Stomach (tissue), 9 donors: Measurements from ENCODE around the gene SYNJ2. TPM values are rescaled to one million over a fixed set of nuclear protein-coding genes. Genes with fewer than 3 reads are reported as not detected.

Source experiments
- DNase-seq, 2 donors: peaks; one replicate each; pipeline versions ENCODE4 v3.0.0 to v3.0.0-alpha.2; 2013 to 2019
- H3K27ac ChIP-seq, 5 donors: fragments of 200-600 bp in 4 of 5; sonication (generic) in 4 of 5; one replicate each; pipeline ENCODE4 v1.5.1; 2013 to 2019; ENCODE audit warnings: mild to moderate bottlenecking in 1 of 5, moderate library complexity in 1 of 5
- H3K27me3 ChIP-seq, 3 donors: fragments of 200-600 bp; sonication (generic); one replicate each; pipeline ENCODE4 v1.5.1; 2017 to 2019; ENCODE audit warnings: mixed run types in 1 of 3
- H3K36me3 ChIP-seq, 4 donors: fragments of 200-600 bp; sonication (generic); 1 replicate in 3 of 4; 2 replicates in 1 of 4; pipeline ENCODE4 v1.5.1; 2016 to 2019
- H3K4me1 ChIP-seq, 4 donors: fragments of 200-600 bp; sonication (generic); one replicate each; pipeline ENCODE4 v1.5.1; 2016 to 2019
- H3K4me3 ChIP-seq, 4 donors: fragments of 200-600 bp; sonication (generic) in 3 of 4; one replicate each; pipeline ENCODE4 v1.5.1; 2016 to 2019; ENCODE audit warnings: mild to moderate bottlenecking in 1 of 4
- H3K9me3 ChIP-seq, 4 donors: fragments of 200-600 bp; sonication (generic); one replicate each; pipeline ENCODE4 v1.5.1; 2016 to 2019
- EP300 ChIP-seq: sonication (generic); formaldehyde crosslinking; IDR thresholded peaks from one replicate; pipeline ENCODE4 v1.6.1; 2017; ENCODE audit warnings: antibody characterized with exemption
- POLR2A ChIP-seq, 4 donors: fragments of 450-650 bp; IDR thresholded peaks; one replicate each; pipeline ENCODE4 v1.6.1; 2016; ENCODE audit warnings: antibody characterized with exemption in 4 of 4, control low read depth in 2 of 4, mild to moderate bottlenecking in 1 of 4, moderate library complexity in 1 of 4
- POLR2AphosphoS5 ChIP-seq, 3 donors: sonication (generic); formaldehyde crosslinking; IDR thresholded peaks; one replicate each; pipeline ENCODE4 v1.6.1; 2016; ENCODE audit warnings: antibody characterized with exemption in 3 of 3
- WGBS, 5 donors: extraction: QIAGEN DNeasy Blood & Tissue Kit in 3 of 5; methylation state at CpG; one replicate each; pipeline versions ENCODE4 v1.1.5 to v1.1.7; 2013 to 2018; 5-methylcytosine and 5-hydroxymethylcytosine counted together
- intact Hi-C: fragments of 100-400 bp; cut with DNase I; formaldehyde crosslinking; loops from one replicate; pipeline ENCODE4 v1.15.1; 2023; ENCODE audit warnings: low total_unique reads
- polyA plus RNA-seq, 3 donors: library from polyadenylated mRNA; stranded (reverse); fragments of 200-250 nt; gene quantifications; one replicate each; pipeline ENCODE4 v1.2.3, GENCODE V29; 2013
- total RNA-seq, 5 donors: library from RNA; depleted of rRNA; stranded (reverse); fragments of >200 nt; gene quantifications; one replicate each; pipeline versions ENCODE4 v1.1.0 to v1.2.3, GENCODE V29; 2014 to 2016
- TF ChIP-seq, protein P1 (sequence below), 7 experiments: fragments of 450-650 bp in 4 of 7; fragments of 200-600 bp in 3 of 7; sonication (generic) in 3 of 7; IDR thresholded peaks; one replicate each; pipeline ENCODE4 v1.5.1; 2016 to 2019; ENCODE audit warnings: antibody characterized with exemption in 7 of 7, control low read depth in 2 of 7, mild to moderate bottlenecking in 1 of 7
- donor health status: healthy with polysubstance abuse.
- donor health status: Bipolar disorder and iron deficiency.
- donor health status: healthy.

SYNJ2 gene
- total and polyA plus RNA-seq, 8 donors = 4.7 to 41.4 (median 14.4) TPM

DNA sequence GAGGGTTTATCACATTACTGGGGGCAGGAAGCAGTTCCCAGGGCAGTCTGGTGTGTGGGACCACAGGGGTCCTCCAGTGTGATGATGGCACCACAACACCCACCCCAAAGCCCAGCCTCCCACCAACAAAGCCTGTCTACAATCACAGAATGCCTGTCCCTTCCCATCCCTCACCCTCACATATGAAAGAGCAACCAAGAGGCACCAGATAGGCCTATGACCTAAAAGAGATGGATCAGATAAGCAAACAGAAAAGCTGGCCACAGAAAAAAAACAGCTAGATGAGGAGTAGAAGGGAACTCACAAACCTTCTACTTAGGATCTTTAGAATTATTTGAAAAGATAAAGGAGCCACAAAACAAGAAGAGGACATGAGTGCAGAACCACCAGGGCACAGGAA, 132.1 kb downstream of the SYNJ2 start:
- no peak for DNase-seq
- Histone ChIP-seq H3K4me1 (no peaks in the 10 kb centered on the region), H3K27ac (no peak overlapping the region), H3K4me3 (no peak overlapping the region), H3K9me3 (no peaks in the 10 kb centered on the region), H3K27me3 (no peaks in the 10 kb centered on the region), H3K36me3 (peaks cover 0 to 97% (median 92%) of the 10 kb centered on the region in 4 donors)
- no peak for TF ChIP-seq POLR2AphosphoS5 (IDR thresholded peaks at IDR 0.05)
- TF ChIP-seq, protein P1, sequence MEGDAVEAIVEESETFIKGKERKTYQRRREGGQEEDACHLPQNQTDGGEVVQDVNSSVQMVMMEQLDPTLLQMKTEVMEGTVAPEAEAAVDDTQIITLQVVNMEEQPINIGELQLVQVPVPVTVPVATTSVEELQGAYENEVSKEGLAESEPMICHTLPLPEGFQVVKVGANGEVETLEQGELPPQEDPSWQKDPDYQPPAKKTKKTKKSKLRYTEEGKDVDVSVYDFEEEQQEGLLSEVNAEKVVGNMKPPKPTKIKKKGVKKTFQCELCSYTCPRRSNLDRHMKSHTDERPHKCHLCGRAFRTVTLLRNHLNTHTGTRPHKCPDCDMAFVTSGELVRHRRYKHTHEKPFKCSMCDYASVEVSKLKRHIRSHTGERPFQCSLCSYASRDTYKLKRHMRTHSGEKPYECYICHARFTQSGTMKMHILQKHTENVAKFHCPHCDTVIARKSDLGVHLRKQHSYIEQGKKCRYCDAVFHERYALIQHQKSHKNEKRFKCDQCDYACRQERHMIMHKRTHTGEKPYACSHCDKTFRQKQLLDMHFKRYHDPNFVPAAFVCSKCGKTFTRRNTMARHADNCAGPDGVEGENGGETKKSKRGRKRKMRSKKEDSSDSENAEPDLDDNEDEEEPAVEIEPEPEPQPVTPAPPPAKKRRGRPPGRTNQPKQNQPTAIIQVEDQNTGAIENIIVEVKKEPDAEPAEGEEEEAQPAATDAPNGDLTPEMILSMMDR (IDR thresholded peaks at IDR 0.05) = no peak
- no peak for TF ChIP-seq POLR2A (IDR thresholded peaks at IDR 0.05)
- TF ChIP-seq EP300 = no peak
- intact Hi-C loops = no loop called here

GRCh38 chr6:158115102-158115501, 133.4 kb downstream of the SYNJ2 start:
- Histone ChIP-seq H3K27ac (no peak overlapping the region), H3K4me3 (no peak overlapping the region), H3K27me3 (no peaks in the 10 kb centered on the region), H3K36me3 (peaks cover 4 to 96% (median 88%) of the 10 kb centered on the region in 4 donors), H3K9me3 (no peaks in the 10 kb centered on the region), H3K4me1 (no peaks in the 10 kb centered on the region)
- no peak for DNase-seq
- intact Hi-C loops = no loop called here
- WGBS, 5 donors = 94 to 100% (median 96%) methylated on average over 4 of the region's 4 CpGs
- TF ChIP-seq EP300 = no peak
- TF ChIP-seq, protein P1 (IDR thresholded peaks at IDR 0.05) = no peak
- no peak for TF ChIP-seq POLR2AphosphoS5 (IDR thresholded peaks at IDR 0.05)
- no peak for TF ChIP-seq POLR2A (IDR thresholded peaks at IDR 0.05)

- TF ChIP-seq POLR2AphosphoS5 (IDR thresholded peaks at IDR 0.05) (no peak), EP300 (no peak), POLR2A (IDR thresholded peaks at IDR 0.05) (no peak)
- TF ChIP-seq, protein P1 (IDR thresholded peaks at IDR 0.05) = no peak
- H3K4me3 ChIP-seq = no peak overlapping the region
- WGBS, 5 donors = 86 to 94% (median 90%) methylated on average over 6 of the region's 6 CpGs
- no peak for DNase-seq
- H3K9me3 ChIP-seq = no peaks in the 10 kb centered on the region
- H3K36me3 ChIP-seq = peaks cover 4 to 96% (median 90%) of the 10 kb centered on the region in 4 donors
- H3K27ac ChIP-seq = no peak overlapping the region
- no peaks in the 10 kb centered on the region for H3K27me3 ChIP-seq
- no peaks in the 10 kb centered on the region for H3K4me1 ChIP-seq
- intact Hi-C loops = no loop called here
These were observed 133.8 kb downstream of the SYNJ2 start for GRCh38 chr6:158115508-158115907.

- no peaks in the 10 kb centered on the region for H3K9me3 ChIP-seq
- DNase-seq = no peak
- H3K4me1 ChIP-seq = no peaks in the 10 kb centered on the region
- H3K27ac ChIP-seq = no peak overlapping the region
- H3K4me3 ChIP-seq = no peak overlapping the region
- TF ChIP-seq, protein P1 (IDR thresholded peaks at IDR 0.05) = no peak
- TF ChIP-seq POLR2AphosphoS5 (IDR thresholded peaks at IDR 0.05) = no peak
- no peak for TF ChIP-seq EP300
- no peak for TF ChIP-seq POLR2A (IDR thresholded peaks at IDR 0.05)
- peaks cover 4 to 81% (median 73%) of the 10 kb centered on the region in 4 donors for H3K36me3 ChIP-seq
- intact Hi-C loops = no loop called here
- WGBS, 5 donors = 96 to 98% (median 97%) methylated on average over 3 of the region's 3 CpGs
- H3K27me3 ChIP-seq = no peaks in the 10 kb centered on the region
These were observed 137.2 kb downstream of the SYNJ2 start for GRCh38 chr6:158118886-158119285.
